Activated naive CD8-positive, alpha-beta T cell treated with anti-CD3 and anti-CD28 coated beads, Interleukin-2, amount 10 ng/mL, durations not matched to agents 7 days and 5 days (primary cell): ENCODE data around the gene PRKAR1A. TPM values are rescaled to one million over a fixed set of nuclear protein-coding genes. Genes with fewer than 3 reads are reported as not detected.

ENCODE experiments used
- ATAC-seq: fragments of 150-1000 bp; cut with Tn5 transposase; one replicate; pipeline ENCODE4 v1.10.0; 2021; ENCODE audit warnings: low read depth, moderate library complexity
- POLR2A ChIA-PET: fragments of 350-600 bp; sonication (Branson Sonifier 250); formaldehyde crosslinking; loops from one replicate; lab custom pipeline; 2021; ENCODE audit warnings: antibody characterized with exemption; lab: Charles Lee
- DNase-seq: peaks from one replicate; pipeline ENCODE4 v3.0.0; 2021
- H3K27ac Mint-ChIP-seq: one replicate; pipeline ENCODE4 v1.8.0; 2022; ENCODE audit warnings: mild to moderate bottlenecking, mixed read lengths
- H3K27me3 Mint-ChIP-seq: one replicate; pipeline ENCODE4 v1.8.0; 2022; ENCODE audit warnings: mild to moderate bottlenecking, moderate library complexity, mixed read lengths
- H3K36me3 Mint-ChIP-seq: one replicate; pipeline ENCODE4 v1.8.0; 2021; ENCODE audit warnings: mild to moderate bottlenecking, mixed read lengths
- H3K4me1 Mint-ChIP-seq: one replicate; pipeline ENCODE4 v1.8.0; 2021; ENCODE audit warnings: mixed read lengths
- H3K4me3 Mint-ChIP-seq: one replicate; pipeline ENCODE4 v1.8.0; 2022; ENCODE audit warnings: mild to moderate bottlenecking, moderate library complexity, mixed read lengths
- H3K9me3 Mint-ChIP-seq: one replicate; pipeline ENCODE4 v1.8.0; 2021; ENCODE audit warnings: mixed read lengths
- total RNA-seq, 2 experiments: library from RNA; stranded (reverse); gene quantifications; one replicate each; pipeline ENCODE4 v1.2.3, GENCODE V29; 2021

The PRKAR1A gene
- total RNA-seq, 2 experiments from 2014 or later, result 208 to 226 TPM

- POLR2A ChIA-PET, result interaction anchor here (0.7 to 3.5 kb wide), 8 partner anchors 9 to 40 kb away, joined by 3 to 38 read pairs (median 4); partner anchors contain the start of genes PRKAR1A and WIPI1
- peak overlapping the region; percentile 84 for H3K27ac Mint-ChIP-seq
- peak overlapping the region; percentile 59 for H3K4me3 Mint-ChIP-seq
- DNase-seq (no peak), ATAC-seq (peak; percentile 41)
- H3K27me3 Mint-ChIP-seq, result peaks cover 7% of the 10 kb centered on the region
- H3K36me3 Mint-ChIP-seq, result peaks cover 2% of the 10 kb centered on the region
- no peaks in the 10 kb centered on the region for H3K9me3 Mint-ChIP-seq
- H3K4me1 Mint-ChIP-seq, result peaks cover 26% of the 10 kb centered on the region
Observed at GRCh38 chr17:68497885-68498319, 14.3 kb upstream of the PRKAR1A start.

- no peak for ATAC-seq
- no peaks in the 10 kb centered on the region for H3K9me3 Mint-ChIP-seq
Observed at GRCh38 chr17:68498479-68499326, 13.5 kb upstream of the PRKAR1A start.

GRCh38 chr17:68499587-68499986 is 12.6 kb upstream of the PRKAR1A start:
- POLR2A ChIA-PET, result interaction anchor here (2.7 to 3.5 kb wide), 2 partner anchors 11 to 13 kb away, joined by 17 to 38 read pairs; partner anchors contain the start of gene PRKAR1A
- H3K4me3 Mint-ChIP-seq, result no peak overlapping the region
- no peak for ATAC-seq
- DNase-seq, result no peak
- H3K4me1 Mint-ChIP-seq, result peaks cover 26% of the 10 kb centered on the region
- no peak overlapping the region for H3K27ac Mint-ChIP-seq
- no peaks in the 10 kb centered on the region for H3K9me3 Mint-ChIP-seq
- peaks cover 7% of the 10 kb centered on the region for H3K27me3 Mint-ChIP-seq
- H3K36me3 Mint-ChIP-seq, result peaks cover 2% of the 10 kb centered on the region

More at GRCh38 chr17:68498479-68499326, 13.5 kb upstream of the PRKAR1A start:
- Mint-ChIP-seq H3K4me1 (peaks cover 26% of the 10 kb centered on the region), H3K36me3 (peaks cover 2% of the 10 kb centered on the region), H3K27ac (peak overlapping the region; percentile 84), H3K27me3 (peaks cover 7% of the 10 kb centered on the region), H3K4me3 (peak overlapping the region; percentile 59)
- DNase-seq, result no peak
- POLR2A ChIA-PET, result interaction anchor here (0.7 to 3.5 kb wide), 7 partner anchors 8 to 41 kb away, joined by 3 to 38 read pairs (median 5); partner anchors contain the start of genes PRKAR1A and WIPI1

GRCh38 chr17:68501074-68501473 is 11.2 kb upstream of the PRKAR1A start:
- Mint-ChIP-seq H3K27me3 (peaks cover 5% of the 10 kb centered on the region), H3K4me1 (peaks cover 26% of the 10 kb centered on the region), H3K4me3 (no peak overlapping the region), H3K36me3 (peaks cover 2% of the 10 kb centered on the region), H3K27ac (no peak overlapping the region), H3K9me3 (peaks cover 2% of the 10 kb centered on the region)
- DNase-seq (no peak), ATAC-seq (no peak)
- POLR2A ChIA-PET, result interaction anchor here (0.6 to 2.0 kb wide), 3 partner anchors 11 to 324 kb away, joined by 3 to 11 read pairs (median 3); partner anchors contain the start of gene PRKAR1A

GRCh38 chr17:68505951-68506350 is 6.3 kb upstream of the PRKAR1A start:
- Mint-ChIP-seq H3K36me3 (no peaks in the 10 kb centered on the region), H3K9me3 (peaks cover 4% of the 10 kb centered on the region), H3K27me3 (peaks cover 2% of the 10 kb centered on the region), H3K4me1 (peaks cover 32% of the 10 kb centered on the region), H3K4me3 (no peak overlapping the region), H3K27ac (no peak overlapping the region)
- ATAC-seq (no peak), DNase-seq (no peak)
- POLR2A ChIA-PET, result no interaction called here

GRCh38 chr17:68507576-68507975 is 4.7 kb upstream of the PRKAR1A start:
- ATAC-seq (no peak), DNase-seq (no peak)
- Mint-ChIP-seq H3K27me3 (no peaks in the 10 kb centered on the region), H3K27ac (no peak overlapping the region), H3K9me3 (peaks cover 4% of the 10 kb centered on the region), H3K4me3 (no peak overlapping the region), H3K36me3 (no peaks in the 10 kb centered on the region), H3K4me1 (peaks cover 27% of the 10 kb centered on the region)
- POLR2A ChIA-PET, result interaction anchor here (1.4 kb wide), 1 partner anchor 10 kb away, joined by 5 read pairs; no protein-coding TSS in a partner anchor

GRCh38 chr17:68509141-68510057 is 2.8 kb upstream of the PRKAR1A start:
- no peaks in the 10 kb centered on the region for H3K27me3 Mint-ChIP-seq
- H3K4me1 Mint-ChIP-seq, result peaks cover 39% of the 10 kb centered on the region
- peaks cover 8% of the 10 kb centered on the region for H3K36me3 Mint-ChIP-seq
- peak overlapping the region; percentile 50 for H3K27ac Mint-ChIP-seq
- POLR2A ChIA-PET, result interaction anchor here (1.4 to 3.7 kb wide), 2 partner anchors 12 to 21 kb away, joined by 3 to 43 read pairs; no protein-coding TSS in a partner anchor
- H3K9me3 Mint-ChIP-seq, result peaks cover 4% of the 10 kb centered on the region
- DNase-seq, result no peak
- peak overlapping the region; percentile 1 for H3K4me3 Mint-ChIP-seq
- no peak for ATAC-seq

- Mint-ChIP-seq H3K27ac (peak overlapping the region; percentile 64), H3K4me3 (peak overlapping the region; percentile 79), H3K9me3 (peaks cover 2% of the 10 kb centered on the region), H3K36me3 (peaks cover 17% of the 10 kb centered on the region), H3K4me1 (peaks cover 48% of the 10 kb centered on the region), H3K27me3 (no peaks in the 10 kb centered on the region)
- ATAC-seq (no peak), DNase-seq (no peak)
- POLR2A ChIA-PET, result interaction anchor here (1.1 to 3.7 kb wide), 7 partner anchors 10 to 437 kb away, joined by 3 to 43 read pairs (median 6); no protein-coding TSS in a partner anchor
Observed at GRCh38 chr17:68511254-68511670, 968 bp upstream of the PRKAR1A start.

- Mint-ChIP-seq H3K4me1 (peaks cover 49% of the 10 kb centered on the region), H3K4me3 (peak overlapping the region; percentile 99), H3K27me3 (no peaks in the 10 kb centered on the region), H3K36me3 (peaks cover 19% of the 10 kb centered on the region), H3K27ac (peak overlapping the region; percentile 99), H3K9me3 (peaks cover 2% of the 10 kb centered on the region)
- ATAC-seq (peak; percentile 64), DNase-seq (peak; percentile 82)
- POLR2A ChIA-PET, result interaction anchor here (0.7 to 3.7 kb wide), 16 partner anchors 9 to 903 kb away, joined by 3 to 43 read pairs (median 5); partner anchors contain the start of genes ARSG, MAP2K6 and WIPI1
Observed at GRCh38 chr17:68511671-68512246, 471 bp upstream of the PRKAR1A start.

GRCh38 chr17:68512960-68513474 is 787 bp downstream of the PRKAR1A start:
- peaks cover 28% of the 10 kb centered on the region for H3K36me3 Mint-ChIP-seq
- ATAC-seq (no peak), DNase-seq (no peak)
- H3K9me3 Mint-ChIP-seq, result peaks cover 2% of the 10 kb centered on the region
- H3K27me3 Mint-ChIP-seq, result no peaks in the 10 kb centered on the region
- peak overlapping the region; percentile 100 for H3K4me3 Mint-ChIP-seq
- H3K27ac Mint-ChIP-seq, result peak overlapping the region; percentile 100
- peaks cover 39% of the 10 kb centered on the region for H3K4me1 Mint-ChIP-seq
- POLR2A ChIA-PET, result interaction anchor here (1.2 to 3.7 kb wide), 13 partner anchors 10 to 902 kb away, joined by 3 to 43 read pairs (median 6); partner anchors contain the start of genes ARSG, MAP2K6 and WIPI1

GRCh38 chr17:68513932-68514331 is 1.7 kb downstream of the PRKAR1A start:
- DNase-seq, result no peak
- no peak for ATAC-seq
- Mint-ChIP-seq H3K4me3 (peak overlapping the region; percentile 100), H3K4me1 (peaks cover 40% of the 10 kb centered on the region), H3K36me3 (peaks cover 35% of the 10 kb centered on the region), H3K27ac (peak overlapping the region; percentile 35), H3K27me3 (no peaks in the 10 kb centered on the region), H3K9me3 (no peaks in the 10 kb centered on the region)
- POLR2A ChIA-PET, result no interaction called here
